Sigmoid colon (tissue), 4 donors: Measurements from ENCODE around the gene MORN1.

Experiments used
- POLR2A ChIP-seq, 2 donors: fragments of 450-650 bp; IDR thresholded peaks; one replicate each; pipeline ENCODE4 v1.6.1; 2016; ENCODE audit warnings: antibody characterized with exemption in 2 of 2, mild to moderate bottlenecking in 2 of 2, moderate library complexity in 2 of 2
- POLR2AphosphoS5 ChIP-seq, 4 donors: sonication (generic); formaldehyde crosslinking; IDR thresholded peaks; one replicate each; pipeline ENCODE4 v1.6.1; 2017; ENCODE audit warnings: antibody characterized with exemption in 4 of 4
- TF ChIP-seq, protein P1 (sequence below), 4 experiments: fragments of 450-650 bp in 3 of 4; fragments of 200-600 bp in 1 of 4; IDR thresholded peaks; one replicate each; pipeline ENCODE4 v1.5.1; 2016 to 2019; ENCODE audit warnings: antibody characterized with exemption in 4 of 4, mild to moderate bottlenecking in 3 of 4, moderate library complexity in 2 of 4

DNA sequence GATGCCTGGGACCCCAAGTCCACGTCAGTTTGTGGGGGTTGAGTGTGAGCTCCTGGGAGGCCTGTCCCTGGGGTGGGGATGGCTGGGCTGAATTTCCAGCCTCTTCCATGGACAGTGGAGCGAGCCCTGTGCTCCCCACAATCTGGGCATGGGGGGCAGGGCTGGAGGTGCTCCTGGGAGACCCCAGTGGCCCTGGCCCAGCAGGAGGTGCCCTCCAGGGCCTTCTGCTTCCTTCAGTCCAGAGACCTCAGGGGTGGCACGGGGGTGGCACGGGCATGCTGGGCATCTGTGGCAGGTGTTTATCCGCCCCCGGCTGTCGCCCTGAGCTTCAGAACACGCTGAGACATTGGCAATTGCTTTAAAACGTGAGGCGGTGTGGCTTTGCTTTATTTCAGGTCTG lies 40.9 kb downstream of the MORN1 start:
- TF ChIP-seq, protein P1, sequence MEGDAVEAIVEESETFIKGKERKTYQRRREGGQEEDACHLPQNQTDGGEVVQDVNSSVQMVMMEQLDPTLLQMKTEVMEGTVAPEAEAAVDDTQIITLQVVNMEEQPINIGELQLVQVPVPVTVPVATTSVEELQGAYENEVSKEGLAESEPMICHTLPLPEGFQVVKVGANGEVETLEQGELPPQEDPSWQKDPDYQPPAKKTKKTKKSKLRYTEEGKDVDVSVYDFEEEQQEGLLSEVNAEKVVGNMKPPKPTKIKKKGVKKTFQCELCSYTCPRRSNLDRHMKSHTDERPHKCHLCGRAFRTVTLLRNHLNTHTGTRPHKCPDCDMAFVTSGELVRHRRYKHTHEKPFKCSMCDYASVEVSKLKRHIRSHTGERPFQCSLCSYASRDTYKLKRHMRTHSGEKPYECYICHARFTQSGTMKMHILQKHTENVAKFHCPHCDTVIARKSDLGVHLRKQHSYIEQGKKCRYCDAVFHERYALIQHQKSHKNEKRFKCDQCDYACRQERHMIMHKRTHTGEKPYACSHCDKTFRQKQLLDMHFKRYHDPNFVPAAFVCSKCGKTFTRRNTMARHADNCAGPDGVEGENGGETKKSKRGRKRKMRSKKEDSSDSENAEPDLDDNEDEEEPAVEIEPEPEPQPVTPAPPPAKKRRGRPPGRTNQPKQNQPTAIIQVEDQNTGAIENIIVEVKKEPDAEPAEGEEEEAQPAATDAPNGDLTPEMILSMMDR (IDR thresholded peaks at IDR 0.05) = no peak
- TF ChIP-seq POLR2AphosphoS5 (IDR thresholded peaks at IDR 0.05) (no peak), POLR2A (IDR thresholded peaks at IDR 0.05) (no peak)
